ENCODE results near the gene KYAT1. TPM values are rescaled to one million over a fixed set of nuclear protein-coding genes. Genes with fewer than 3 reads are reported as not detected.
A peak's percentile ranks its signal among the peaks of the same experiment; 100 is the strongest.

KYAT1 gene
- polyA plus RNA-seq, 1 donor (not counting 4 experiments of a cell fraction or from before 2014, with no cell fraction given) = 10.9 TPM

- Histone ChIP-seq H3K79me2 (ENCODE audit: control insufficient read depth, insufficient read depth, low read length) (peaks cover 10% of the 10 kb centered on the region), H3K4me3 (ENCODE audit: control insufficient read depth in 2 of 3, extremely low read depth in 1 of 3, insufficient read depth in 2 of 3, low read depth in 1 of 3, low read length in 3 of 3) (no peak overlapping the region), H3K4me1 (ENCODE audit: control insufficient read depth, extremely low read depth, insufficient read depth, low read length) (peaks cover 10% of the 10 kb centered on the region), H3K4me2 (ENCODE audit: control insufficient read depth, extremely low read depth, insufficient read depth, low read depth, low read length) (no peak overlapping the region), H3K9me1 (ENCODE audit: control insufficient read depth, extremely low read depth, insufficient read depth, low read length) (no peaks in the 10 kb centered on the region), H3K9ac (ENCODE audit: control insufficient read depth, extremely low read depth, insufficient read depth, low read length) (no peak overlapping the region), H3K36me3 (ENCODE audit: control insufficient read depth in 2 of 2, extremely low read depth in 1 of 2, insufficient read depth in 2 of 2, low read length in 2 of 2) (peaks cover 16 to 21% of the 10 kb centered on the region in 2 experiments), H2AFZ (ENCODE audit: control insufficient read depth, low read length) (no peak overlapping the region), H3K27ac (ENCODE audit: control insufficient read depth, insufficient read depth, low read length) (no peak overlapping the region), H3K27me3 (ENCODE audit: control insufficient read depth, extremely low read depth, insufficient read depth, low read length) (no peaks in the 10 kb centered on the region), H3K9me3 (ENCODE audit: control insufficient read depth, low read depth, low read length) (no peaks in the 10 kb centered on the region), H4K20me1 (ENCODE audit: control insufficient read depth, extremely low read depth, insufficient read depth, low read length) (no peaks in the 10 kb centered on the region)
- FAIRE-seq = no peak
- dilution Hi-C loops (cut with MboI; ENCODE audit: extremely low pct_ligation_motif_present, low sequenced_read_pairs) = no loop called here
- no peak for DNase-seq (ENCODE audit: low read depth, low spot score)
- no peak for TF ChIP-seq CTCF (optimal IDR thresholded peaks at IDR 0.05 in 1 of 3, IDR thresholded peaks at IDR 0.05 in 1 of 3, conservative IDR thresholded peaks at IDR 0.05 in 1 of 3; ENCODE audit: extremely low read depth in 1 of 3, insufficient read depth in 2 of 3, low read length in 3 of 3)
- no peak for TF ChIP-seq EZH2 (IDR thresholded peaks at IDR 0.05; ENCODE audit: low read length)
These were observed 91.2 kb downstream of the KYAT1 start for GRCh38 chr9:128790536-128790935.

GRCh38 chr9:128788445-128788844 lies 93.3 kb downstream of the KYAT1 start:
- TF ChIP-seq CTCF (optimal IDR thresholded peaks at IDR 0.05 in 1 of 3, IDR thresholded peaks at IDR 0.05 in 1 of 3, conservative IDR thresholded peaks at IDR 0.05 in 1 of 3; ENCODE audit: extremely low read depth in 1 of 3, insufficient read depth in 2 of 3, low read length in 3 of 3) (no peak), EZH2 (IDR thresholded peaks at IDR 0.05; ENCODE audit: low read length) (no peak)
- dilution Hi-C loops (cut with MboI; ENCODE audit: extremely low pct_ligation_motif_present, low sequenced_read_pairs) = no loop called here
- peak overlapping the region; percentile 92 for H3K4me2 ChIP-seq (ENCODE audit: control insufficient read depth, extremely low read depth, insufficient read depth, low read depth, low read length)
- H3K4me1 ChIP-seq (ENCODE audit: control insufficient read depth, extremely low read depth, insufficient read depth, low read length) = peaks cover 10% of the 10 kb centered on the region
- H3K9me3 ChIP-seq (ENCODE audit: control insufficient read depth, low read depth, low read length) = no peaks in the 10 kb centered on the region
- no peaks in the 10 kb centered on the region for H4K20me1 ChIP-seq (ENCODE audit: control insufficient read depth, extremely low read depth, insufficient read depth, low read length)
- peaks cover 9 to 13% of the 10 kb centered on the region in 2 experiments for H3K36me3 ChIP-seq (ENCODE audit: control insufficient read depth in 2 of 2, extremely low read depth in 1 of 2, insufficient read depth in 2 of 2, low read length in 2 of 2)
- no peak overlapping the region for H3K27ac ChIP-seq (ENCODE audit: control insufficient read depth, insufficient read depth, low read length)
- peaks cover 10% of the 10 kb centered on the region for H3K79me2 ChIP-seq (ENCODE audit: control insufficient read depth, insufficient read depth, low read length)
- FAIRE-seq = no peak
- H3K27me3 ChIP-seq (ENCODE audit: control insufficient read depth, extremely low read depth, insufficient read depth, low read length) = no peaks in the 10 kb centered on the region
- no peak for DNase-seq (ENCODE audit: low read depth, low spot score)
- peak overlapping the region; percentile 85 for H3K9ac ChIP-seq (ENCODE audit: control insufficient read depth, extremely low read depth, insufficient read depth, low read length)
- H3K4me3 ChIP-seq (ENCODE audit: control insufficient read depth in 2 of 3, extremely low read depth in 1 of 3, insufficient read depth in 2 of 3, low read depth in 1 of 3, low read length in 3 of 3) = no peak overlapping the region
- no peaks in the 10 kb centered on the region for H3K9me1 ChIP-seq (ENCODE audit: control insufficient read depth, extremely low read depth, insufficient read depth, low read length)
- H2AFZ ChIP-seq (ENCODE audit: control insufficient read depth, low read length) = no peak overlapping the region

Measured in keratinocyte (primary cell).